Pancreas (tissue), 10 donors: ENCODE measurements around the gene CST6. TPM values are rescaled to one million over a fixed set of nuclear protein-coding genes. Genes with fewer than 3 reads are reported as not detected.

Experiments used
- ATAC-seq, 4 donors: fragments of 200-7000 bp; cut with Tn5 transposase; one replicate each; pipeline versions ENCODE4 v1.8.0 to v1.9.1; 2020; ENCODE audit warnings: mild to moderate bottlenecking in 4 of 4, moderate library complexity in 4 of 4
- DNase-seq, 6 donors: peaks; one replicate each; pipeline ENCODE4 v3.0.0-alpha.2; 2020
- FAIRE-seq: peaks from 2 replicates; lab custom pipeline; 2012; peaks lifted over from hg19 to GRCh38; lab: Jason Lieb, UNC
- H3K27ac ChIP-seq, 4 donors: fragments of 200-600 bp; sonication (generic); 1 replicate in 3 of 4; 2 replicates in 1 of 4; pipeline versions ENCODE4 v1.5.0 to v1.8.0; 2020
- H3K27me3 ChIP-seq, 4 donors: fragments of 200-600 bp; one replicate each; pipeline ENCODE4 v1.8.0; 2021
- H3K36me3 ChIP-seq, 3 donors: fragments of 200-600 bp; sonication (generic) in 1 of 3; one replicate each; pipeline versions ENCODE4 v1.5.0 to v1.8.0; 2020 to 2021
- H3K4me1 ChIP-seq, 3 donors: fragments of 200-600 bp; one replicate each; pipeline ENCODE4 v1.8.0; 2021
- H3K4me3 ChIP-seq, 4 donors: fragments of 200-600 bp; sonication (generic) in 2 of 4; one replicate each; pipeline versions ENCODE4 v1.5.0 to v1.8.0; 2020 to 2021
- H3K9me3 ChIP-seq, 4 donors: fragments of 200-600 bp; one replicate each; pipeline ENCODE4 v1.8.0; 2021
- WGBS, 2 donors: extraction: QIAGEN DNeasy Blood & Tissue Kit; methylation state at CpG; one replicate each; pipeline ENCODE4 v1.1.7; 2013; 5-methylcytosine and 5-hydroxymethylcytosine counted together
- intact Hi-C, 3 donors: fragments of 100-400 bp; cut with DNase I; formaldehyde crosslinking; loops; one replicate each; pipeline versions ENCODE4 v1.11.1 to v1.14.2; 2022
- polyA plus RNA-seq, 2 donors: library from polyadenylated mRNA; stranded (reverse); fragments of 200-250 nt; gene quantifications; one replicate each; pipeline ENCODE4 v1.2.3, GENCODE V29; 2013
- total RNA-seq, 6 donors: library from RNA; stranded (reverse); fragmentation: NEBNext Ultra II Directional in 4 of 6; extraction: Animal tissue kit (Norgen Biotek cat#: 25700) in 4 of 6; gene quantifications; one replicate each; pipeline versions ENCODE4 v1.2.1 to v1.2.4, GENCODE V29; 2021 to 2023
- TF ChIP-seq, protein P1 (sequence below), 4 donors: fragments of 200-600 bp; sonication (generic) in 3 of 4; IDR thresholded peaks; one replicate each; pipeline versions ENCODE4 v1.5.0 to v1.8.0; 2021; ENCODE audit warnings: antibody characterized with exemption in 4 of 4
- donor health status: healthy with polysubstance abuse.
- donor health status: DM: no; HTN: no; CAD: no; lungs with moderate emphysema.
- donor health status: DM: no; HTN: no; CAD: no.
- donor health status: control.
- donor health status: control.
- donor health status: Bipolar disorder and iron deficiency.
- donor health status: DM: yes; HTN: yes; CAD: no.
- donor health status: DM: no; HTN: no; CAD: no.
- donor health status: DM: no; HTN: no; CAD: no.
- donor health status: DM: yes; HTN: yes; CAD: no.

CST6 gene
- total and polyA plus RNA-seq, 8 donors, result 0.22 to 0.94 (median 0.72) TPM; not detected in 4

DNA sequence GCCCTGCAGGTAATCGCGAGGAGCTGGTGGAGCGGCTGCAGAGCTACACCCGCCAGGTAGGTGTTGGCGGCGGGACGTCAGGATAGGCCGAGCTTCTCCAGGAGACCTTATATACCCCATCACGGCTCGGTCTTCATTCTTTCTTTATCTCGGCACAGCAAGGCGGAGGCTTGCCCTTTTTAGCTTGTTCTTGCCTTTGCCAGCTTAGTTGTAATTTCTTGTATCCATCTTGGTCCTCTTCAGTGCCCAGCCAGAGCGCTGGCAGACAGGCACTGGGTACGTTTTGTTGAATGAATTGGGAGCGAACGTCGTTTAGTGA lies 40.8 kb downstream of the CST6 start:
- TF ChIP-seq, protein P1, sequence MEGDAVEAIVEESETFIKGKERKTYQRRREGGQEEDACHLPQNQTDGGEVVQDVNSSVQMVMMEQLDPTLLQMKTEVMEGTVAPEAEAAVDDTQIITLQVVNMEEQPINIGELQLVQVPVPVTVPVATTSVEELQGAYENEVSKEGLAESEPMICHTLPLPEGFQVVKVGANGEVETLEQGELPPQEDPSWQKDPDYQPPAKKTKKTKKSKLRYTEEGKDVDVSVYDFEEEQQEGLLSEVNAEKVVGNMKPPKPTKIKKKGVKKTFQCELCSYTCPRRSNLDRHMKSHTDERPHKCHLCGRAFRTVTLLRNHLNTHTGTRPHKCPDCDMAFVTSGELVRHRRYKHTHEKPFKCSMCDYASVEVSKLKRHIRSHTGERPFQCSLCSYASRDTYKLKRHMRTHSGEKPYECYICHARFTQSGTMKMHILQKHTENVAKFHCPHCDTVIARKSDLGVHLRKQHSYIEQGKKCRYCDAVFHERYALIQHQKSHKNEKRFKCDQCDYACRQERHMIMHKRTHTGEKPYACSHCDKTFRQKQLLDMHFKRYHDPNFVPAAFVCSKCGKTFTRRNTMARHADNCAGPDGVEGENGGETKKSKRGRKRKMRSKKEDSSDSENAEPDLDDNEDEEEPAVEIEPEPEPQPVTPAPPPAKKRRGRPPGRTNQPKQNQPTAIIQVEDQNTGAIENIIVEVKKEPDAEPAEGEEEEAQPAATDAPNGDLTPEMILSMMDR (IDR thresholded peaks at IDR 0.05), result no peak
- Histone ChIP-seq H3K36me3 (peaks cover 2 to 23% (median 23%) of the 10 kb centered on the region in 3 donors), H3K27me3 (no peaks in the 10 kb centered on the region), H3K4me3 (peak overlapping the region; percentile 82 to 95 (median 88)), H3K9me3 (no peaks in the 10 kb centered on the region), H3K4me1 (peaks cover 5 to 16% (median 5%) of the 10 kb centered on the region in 3 donors), H3K27ac (peak overlapping the region; percentile 53 to 93 (median 90))
- ATAC-seq, result no peak
- DNase-seq, result no peak
- 1% methylated on average over 16 to 17 of the region's 17 CpGs for whole genome bisulfite sequencing, 2 donors
- FAIRE-seq, result no peak
- intact Hi-C loops, result no loop called here

DNA sequence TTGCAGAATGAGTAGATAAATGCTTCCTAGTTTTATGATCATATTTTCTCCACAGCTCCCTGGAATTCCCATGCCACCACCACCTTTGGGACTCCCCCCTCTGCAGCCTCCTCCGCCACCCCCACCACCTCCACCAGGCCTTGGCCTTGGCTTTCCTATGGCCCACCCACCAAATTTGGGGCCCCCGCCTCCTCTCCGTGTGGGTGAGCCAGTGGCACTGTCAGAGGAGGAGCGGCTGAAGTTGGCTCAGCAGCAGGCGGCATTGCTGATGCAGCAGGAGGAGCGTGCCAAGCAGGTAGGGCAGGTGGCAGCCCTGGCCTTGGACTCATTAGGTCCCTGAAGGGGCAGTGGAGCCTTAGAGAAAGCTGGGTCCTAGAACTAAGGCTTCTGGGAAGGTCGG lies 43.2 kb downstream of the CST6 start:
- Histone ChIP-seq H3K27ac (no peak overlapping the region), H3K4me3 (no peak overlapping the region), H3K9me3 (no peaks in the 10 kb centered on the region), H3K4me1 (peaks cover 5 to 16% (median 5%) of the 10 kb centered on the region in 3 donors), H3K27me3 (no peaks in the 10 kb centered on the region), H3K36me3 (peaks cover 5 to 47% (median 45%) of the 10 kb centered on the region in 3 donors)
- FAIRE-seq (no peak), DNase-seq (no peak), ATAC-seq (no peak)
- TF ChIP-seq, protein P1 (IDR thresholded peaks at IDR 0.05), result no peak
- intact Hi-C loops, result no loop called here
- 77 to 89% methylated on average over 7 of the region's 7 CpGs for WGBS, 2 donors

DNA sequence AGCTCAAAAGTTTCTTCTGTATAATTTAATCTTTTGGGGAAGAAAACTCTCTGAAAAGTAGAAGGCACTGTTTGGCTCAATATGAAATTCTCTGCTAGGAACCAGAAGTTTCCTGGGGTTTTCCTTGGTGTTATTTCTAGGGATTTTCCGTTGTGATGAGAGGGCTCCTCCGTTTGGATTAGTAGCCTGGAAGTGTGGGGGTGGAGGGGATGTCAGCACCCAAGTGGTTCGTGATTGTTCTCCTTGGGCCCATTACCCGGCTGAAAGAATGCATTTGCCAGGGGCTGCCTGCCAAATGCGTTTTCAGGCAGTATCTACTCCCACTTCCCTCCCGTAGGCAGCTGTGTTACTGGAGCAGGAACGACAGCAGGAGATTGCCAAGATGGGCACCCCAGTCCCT lies 44.7 kb downstream of the CST6 start:
- H3K36me3 ChIP-seq, result peaks cover 10 to 62% (median 51%) of the 10 kb centered on the region in 3 donors
- 66 to 71% methylated on average over 7 of the region's 7 CpGs for WGBS, 2 donors
- no peaks in the 10 kb centered on the region for H3K9me3 ChIP-seq
- H3K27me3 ChIP-seq, result no peaks in the 10 kb centered on the region
- peaks cover under 1 to 10% (median 1%) of the 10 kb centered on the region in 3 donors for H3K4me1 ChIP-seq
- TF ChIP-seq, protein P1 (IDR thresholded peaks at IDR 0.05), result no peak
- intact Hi-C loops, result no loop called here
- H3K27ac ChIP-seq, result no peak overlapping the region
- H3K4me3 ChIP-seq, result no peak overlapping the region
- DNase-seq (no peak), ATAC-seq (no peak), FAIRE-seq (no peak)

DNA sequence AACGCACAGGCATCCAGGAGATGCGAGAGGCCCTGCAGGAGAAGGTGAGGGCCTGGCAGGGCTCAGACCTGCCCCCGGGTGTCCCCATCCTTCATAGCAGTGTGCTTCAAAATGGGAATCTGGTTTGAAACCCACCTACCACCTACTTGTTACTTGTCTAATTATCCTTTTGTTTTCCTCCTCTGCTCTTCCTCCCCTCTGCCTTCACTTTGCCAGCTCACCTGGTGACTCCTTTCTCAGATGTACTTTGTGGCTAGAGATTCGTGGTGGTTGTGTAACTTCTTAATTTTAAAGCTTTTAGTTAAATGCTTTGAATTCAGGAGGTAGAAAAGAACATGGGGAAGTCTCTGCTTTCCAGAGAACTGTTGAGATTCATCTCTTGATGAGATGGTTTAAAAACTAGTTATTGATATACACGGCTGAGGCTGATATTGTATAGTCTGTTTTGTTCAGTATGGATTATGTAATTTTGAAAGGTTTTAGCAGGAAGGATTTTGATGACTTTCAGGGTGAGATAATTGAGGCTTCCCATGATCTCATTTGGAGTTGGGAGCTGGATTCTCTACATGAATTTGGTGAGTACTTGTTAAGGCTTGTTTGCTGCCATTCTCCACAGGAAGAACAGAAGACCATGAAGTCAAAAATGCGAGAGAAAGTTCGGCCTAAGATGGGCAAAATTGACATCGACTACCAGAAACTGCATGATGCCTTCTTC lies 48.3 kb downstream of the CST6 start:
- ATAC-seq (no peak), FAIRE-seq (no peak), DNase-seq (no peak)
- no peaks in the 10 kb centered on the region for H3K27me3 ChIP-seq
- no peaks in the 10 kb centered on the region for H3K9me3 ChIP-seq
- TF ChIP-seq, protein P1 (IDR thresholded peaks at IDR 0.05), result no peak
- no peaks in the 10 kb centered on the region for H3K4me1 ChIP-seq
- no peak overlapping the region for H3K27ac ChIP-seq
- peaks cover 16 to 96% (median 80%) of the 10 kb centered on the region in 3 donors for H3K36me3 ChIP-seq
- intact Hi-C loops, result loop anchor here in 1 of 3 donors (10.0 kb wide), 1 partner anchor 75 kb away; no protein-coding TSS in a partner anchor
- H3K4me3 ChIP-seq, result no peak overlapping the region
- WGBS, 2 donors, result 75 to 79% methylated on average over 8 of the region's 8 CpGs

DNA sequence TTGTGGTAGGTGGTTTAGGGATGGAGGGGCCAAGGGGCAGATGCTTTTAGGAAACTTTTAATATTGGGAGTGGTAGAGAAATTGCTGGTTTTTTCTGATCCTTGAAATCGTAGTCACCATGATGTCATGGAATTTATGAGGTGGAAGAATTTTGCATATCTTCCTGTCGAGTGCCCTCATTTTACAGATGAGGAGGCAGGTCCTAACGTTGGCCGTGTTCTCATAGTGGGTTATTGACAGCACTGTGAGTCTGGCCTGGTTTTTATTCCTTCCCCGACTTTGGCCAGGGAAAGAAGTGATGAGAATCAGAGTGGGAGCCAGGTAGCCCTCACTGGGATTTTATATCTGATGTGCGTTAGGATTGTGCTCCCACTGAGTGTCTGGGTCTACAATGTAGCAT lies 49.5 kb downstream of the CST6 start:
- Histone ChIP-seq H3K4me3 (no peak overlapping the region), H3K27ac (no peak overlapping the region), H3K4me1 (no peaks in the 10 kb centered on the region), H3K9me3 (no peaks in the 10 kb centered on the region), H3K27me3 (no peaks in the 10 kb centered on the region), H3K36me3 (peaks cover 16 to 98% (median 71%) of the 10 kb centered on the region in 3 donors)
- DNase-seq (no peak), ATAC-seq (no peak), FAIRE-seq (no peak)
- TF ChIP-seq, protein P1 (IDR thresholded peaks at IDR 0.05), result no peak
- 75 to 79% methylated on average over 6 of the region's 6 CpGs for WGBS, 2 donors
- intact Hi-C loops, result loop anchor here in 1 of 3 donors (10.0 kb wide), 1 partner anchor 74 kb away; no protein-coding TSS in a partner anchor
